ENCODE results near the gene RAB40B.

RAB40B gene

GRCh38 chr17:82647593-82648164 lies 50.8 kb downstream of the RAB40B start:
- peaks cover 7% of the 10 kb centered on the region for H3K36me3 ChIP-seq (ENCODE audit: control insufficient read depth, insufficient read depth, low read length)
- H3K4me3 ChIP-seq (ENCODE audit: insufficient read depth, low read depth, low read length): peak overlapping the region; percentile 87
- H3K27ac ChIP-seq (ENCODE audit: insufficient read depth, low read depth, low read length, poor library complexity, severe bottlenecking): peak overlapping the region; percentile 92
- WGBS, 2 experiments: 1% methylated on average over 54 of the region's 54 CpGs
- no peaks in the 10 kb centered on the region for H3K9me3 ChIP-seq (ENCODE audit: control insufficient read depth, low read length)
- H3K27me3 ChIP-seq (ENCODE audit: control insufficient read depth, insufficient read depth, low read length, poor library complexity, severe bottlenecking): no peaks in the 10 kb centered on the region
- H3K4me1 ChIP-seq (ENCODE audit: control insufficient read depth, insufficient read depth, low read length): peaks cover 3% of the 10 kb centered on the region

DNA sequence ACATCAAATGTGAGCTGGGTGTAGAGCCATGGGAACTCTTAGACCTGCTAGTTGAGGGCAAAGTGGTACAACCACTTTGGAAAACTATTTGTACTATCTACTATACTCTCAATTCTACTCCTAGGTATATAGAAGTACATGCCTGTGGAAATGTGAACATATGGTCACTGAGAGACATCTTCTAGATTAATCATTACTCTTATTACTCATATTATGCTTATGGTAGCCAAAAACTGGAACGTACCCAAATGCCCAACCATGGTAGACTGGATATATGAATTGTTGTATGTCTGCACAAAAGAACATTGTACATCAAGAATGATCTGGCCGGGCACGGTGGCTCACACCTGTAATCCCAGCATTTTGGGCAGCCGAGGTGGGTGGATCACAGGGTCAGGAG lies 53.0 kb downstream of the RAB40B start:
- no peaks in the 10 kb centered on the region for H3K27me3 ChIP-seq (ENCODE audit: control insufficient read depth, insufficient read depth, low read length, poor library complexity, severe bottlenecking)
- no peaks in the 10 kb centered on the region for H3K9me3 ChIP-seq (ENCODE audit: control insufficient read depth, low read length)
- peaks cover 18% of the 10 kb centered on the region for H3K36me3 ChIP-seq (ENCODE audit: control insufficient read depth, insufficient read depth, low read length)
- 93 to 95% methylated on average over 4 of the region's 4 CpGs for WGBS, 2 experiments
- no peak overlapping the region for H3K27ac ChIP-seq (ENCODE audit: insufficient read depth, low read depth, low read length, poor library complexity, severe bottlenecking)
- no peak overlapping the region for H3K4me3 ChIP-seq (ENCODE audit: insufficient read depth, low read depth, low read length)
- H3K4me1 ChIP-seq (ENCODE audit: control insufficient read depth, insufficient read depth, low read length): peaks cover 3% of the 10 kb centered on the region

GRCh38 chr17:82644148-82644547 lies 54.4 kb downstream of the RAB40B start:
- peaks cover 3% of the 10 kb centered on the region for H3K4me1 ChIP-seq (ENCODE audit: control insufficient read depth, insufficient read depth, low read length)
- H3K27me3 ChIP-seq (ENCODE audit: control insufficient read depth, insufficient read depth, low read length, poor library complexity, severe bottlenecking): no peaks in the 10 kb centered on the region
- no peak overlapping the region for H3K27ac ChIP-seq (ENCODE audit: insufficient read depth, low read depth, low read length, poor library complexity, severe bottlenecking)
- H3K4me3 ChIP-seq (ENCODE audit: insufficient read depth, low read depth, low read length): no peak overlapping the region
- WGBS, 2 experiments: 95% methylated on average over 5 of the region's 5 CpGs
- H3K36me3 ChIP-seq (ENCODE audit: control insufficient read depth, insufficient read depth, low read length): peaks cover 22% of the 10 kb centered on the region
- no peaks in the 10 kb centered on the region for H3K9me3 ChIP-seq (ENCODE audit: control insufficient read depth, low read length)

DNA sequence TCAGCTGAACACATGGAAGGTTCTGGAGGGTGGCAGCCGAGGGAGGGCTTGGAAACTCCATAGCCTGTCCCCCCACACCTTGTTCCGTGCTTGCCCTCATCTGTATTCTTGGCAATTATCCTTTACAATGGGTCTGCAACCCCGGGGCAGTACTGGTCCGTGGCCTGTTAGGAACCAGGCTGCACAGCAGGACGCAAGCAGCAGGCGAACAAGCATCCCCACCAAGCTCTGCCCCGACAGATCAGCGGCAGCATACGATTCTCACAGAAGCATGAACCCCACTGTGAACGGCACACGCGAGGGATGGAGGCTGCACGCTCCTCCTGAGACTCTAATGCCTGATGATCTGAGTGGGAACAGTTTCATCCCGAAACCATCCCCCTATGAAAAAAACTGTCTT lies 56.5 kb downstream of the RAB40B start:
- no peaks in the 10 kb centered on the region for H3K27me3 ChIP-seq (ENCODE audit: control insufficient read depth, insufficient read depth, low read length, poor library complexity, severe bottlenecking)
- no peak overlapping the region for H3K27ac ChIP-seq (ENCODE audit: insufficient read depth, low read depth, low read length, poor library complexity, severe bottlenecking)
- no peak overlapping the region for H3K4me3 ChIP-seq (ENCODE audit: insufficient read depth, low read depth, low read length)
- H3K4me1 ChIP-seq (ENCODE audit: control insufficient read depth, insufficient read depth, low read length): peaks cover 3% of the 10 kb centered on the region
- H3K36me3 ChIP-seq (ENCODE audit: control insufficient read depth, insufficient read depth, low read length): peaks cover 22% of the 10 kb centered on the region
- 92 to 94% methylated on average over 14 of the region's 14 CpGs for WGBS, 2 experiments
- H3K9me3 ChIP-seq (ENCODE audit: control insufficient read depth, low read length): no peaks in the 10 kb centered on the region

- H3K4me3 ChIP-seq (ENCODE audit: insufficient read depth, low read depth, low read length): no peak overlapping the region
- peaks cover 22% of the 10 kb centered on the region for H3K36me3 ChIP-seq (ENCODE audit: control insufficient read depth, insufficient read depth, low read length)
These were observed 58.5 kb downstream of the RAB40B start for GRCh38 chr17:82640036-82640435.

DNA sequence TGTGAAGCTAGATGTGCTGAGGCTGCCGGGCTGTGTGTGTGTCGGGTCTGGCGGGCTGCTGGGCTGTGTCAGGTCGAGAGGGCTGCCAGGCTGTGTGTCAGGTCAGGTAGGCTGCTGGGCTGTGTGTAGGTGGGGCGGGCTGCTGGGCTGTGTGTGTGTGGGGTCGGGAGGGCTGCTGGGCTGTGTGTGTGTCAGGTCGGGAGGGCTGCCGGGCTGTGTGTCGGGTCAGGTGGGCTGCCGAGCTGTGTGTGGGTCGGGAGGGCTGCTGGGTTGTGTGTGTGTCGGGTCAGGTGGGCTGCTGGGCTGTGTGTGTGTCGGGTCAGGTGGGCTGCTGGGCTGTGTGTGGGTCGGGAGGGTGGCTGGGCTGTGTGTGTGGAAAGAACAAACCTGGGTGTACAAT lies 58.9 kb downstream of the RAB40B start:
- H3K4me3 ChIP-seq (ENCODE audit: insufficient read depth, low read depth, low read length): no peak overlapping the region
- no peaks in the 10 kb centered on the region for H3K4me1 ChIP-seq (ENCODE audit: control insufficient read depth, insufficient read depth, low read length)
- no peaks in the 10 kb centered on the region for H3K9me3 ChIP-seq (ENCODE audit: control insufficient read depth, low read length)
- 92 to 95% methylated on average over 14 of the region's 14 CpGs for WGBS, 2 experiments
- H3K27ac ChIP-seq (ENCODE audit: insufficient read depth, low read depth, low read length, poor library complexity, severe bottlenecking): no peak overlapping the region
- H3K27me3 ChIP-seq (ENCODE audit: control insufficient read depth, insufficient read depth, low read length, poor library complexity, severe bottlenecking): no peaks in the 10 kb centered on the region
- peaks cover 22% of the 10 kb centered on the region for H3K36me3 ChIP-seq (ENCODE audit: control insufficient read depth, insufficient read depth, low read length)

More at GRCh38 chr17:82640036-82640435, 58.5 kb downstream of the RAB40B start:
- WGBS, 2 experiments: 95 to 97% methylated on average over 5 of the region's 5 CpGs
- Histone ChIP-seq H3K4me1 (ENCODE audit: control insufficient read depth, insufficient read depth, low read length) (no peaks in the 10 kb centered on the region), H3K27ac (ENCODE audit: insufficient read depth, low read depth, low read length, poor library complexity, severe bottlenecking) (no peak overlapping the region), H3K9me3 (ENCODE audit: control insufficient read depth, low read length) (no peaks in the 10 kb centered on the region), H3K27me3 (ENCODE audit: control insufficient read depth, insufficient read depth, low read length, poor library complexity, severe bottlenecking) (no peaks in the 10 kb centered on the region)

- H3K27ac ChIP-seq (ENCODE audit: insufficient read depth, low read depth, low read length, poor library complexity, severe bottlenecking): no peak overlapping the region
- peaks cover 19% of the 10 kb centered on the region for H3K36me3 ChIP-seq (ENCODE audit: control insufficient read depth, insufficient read depth, low read length)
- H3K9me3 ChIP-seq (ENCODE audit: control insufficient read depth, low read length): no peaks in the 10 kb centered on the region
- no peak overlapping the region for H3K4me3 ChIP-seq (ENCODE audit: insufficient read depth, low read depth, low read length)
- WGBS, 2 experiments: 85 to 92% methylated on average over 2 to 4 of the region's 5 CpGs
- no peaks in the 10 kb centered on the region for H3K27me3 ChIP-seq (ENCODE audit: control insufficient read depth, insufficient read depth, low read length, poor library complexity, severe bottlenecking)
- H3K4me1 ChIP-seq (ENCODE audit: control insufficient read depth, insufficient read depth, low read length): no peaks in the 10 kb centered on the region
These were observed 60.2 kb downstream of the RAB40B start for GRCh38 chr17:82638183-82638773.

DNA sequence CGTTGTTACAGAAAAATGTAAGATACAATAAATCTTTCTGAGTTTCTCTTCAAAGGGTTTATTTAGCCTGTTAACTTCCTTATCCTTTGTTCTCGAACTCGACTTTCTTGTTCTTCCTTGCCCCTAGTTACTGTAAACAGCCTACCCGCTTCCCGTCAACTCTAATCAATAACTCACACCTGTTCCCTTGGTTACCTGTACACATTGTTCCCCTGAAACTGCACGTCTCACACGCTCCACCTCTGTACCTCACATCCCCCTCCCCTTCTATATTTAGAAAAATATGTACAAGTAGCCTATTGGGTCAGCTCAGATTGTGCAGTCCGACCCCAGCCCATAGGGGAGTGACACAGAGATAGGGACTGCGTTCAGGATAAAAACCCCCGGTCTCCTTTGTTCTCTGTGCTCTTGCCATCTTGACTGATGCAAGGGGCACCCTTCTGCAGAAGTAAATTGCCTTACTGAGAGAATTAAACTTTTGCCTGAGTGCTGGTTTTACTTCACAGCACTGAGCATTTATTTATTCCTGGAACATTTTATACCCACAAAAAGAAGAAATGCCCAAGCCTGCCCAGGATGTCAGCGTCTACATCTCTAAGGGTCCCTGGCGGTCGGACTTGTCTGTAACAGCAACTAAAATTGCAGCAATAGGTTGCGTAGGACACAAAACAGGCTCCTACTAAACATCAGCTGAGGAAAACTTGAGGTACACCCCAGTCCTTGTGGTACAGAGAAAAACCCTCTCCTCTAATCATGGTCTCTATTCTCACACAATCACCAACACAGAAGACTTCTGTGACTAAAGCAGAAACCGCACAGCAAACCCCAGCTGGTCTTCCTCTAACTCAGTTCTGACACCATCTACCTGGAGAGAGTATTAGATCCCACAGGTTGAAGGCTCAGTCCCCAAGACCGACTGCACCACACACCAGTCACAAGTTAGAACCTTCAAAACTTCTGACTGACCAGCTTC lies 61.6 kb downstream of the RAB40B start:
- Histone ChIP-seq H3K4me3 (ENCODE audit: insufficient read depth, low read depth, low read length) (no peak overlapping the region), H3K4me1 (ENCODE audit: control insufficient read depth, insufficient read depth, low read length) (no peaks in the 10 kb centered on the region), H3K36me3 (ENCODE audit: control insufficient read depth, insufficient read depth, low read length) (peaks cover 15% of the 10 kb centered on the region), H3K27ac (ENCODE audit: insufficient read depth, low read depth, low read length, poor library complexity, severe bottlenecking) (no peak overlapping the region), H3K27me3 (ENCODE audit: control insufficient read depth, insufficient read depth, low read length, poor library complexity, severe bottlenecking) (no peaks in the 10 kb centered on the region), H3K9me3 (ENCODE audit: control insufficient read depth, low read length) (no peaks in the 10 kb centered on the region)
- WGBS, 2 experiments: 95 to 96% methylated on average over 16 of the region's 16 CpGs

DNA sequence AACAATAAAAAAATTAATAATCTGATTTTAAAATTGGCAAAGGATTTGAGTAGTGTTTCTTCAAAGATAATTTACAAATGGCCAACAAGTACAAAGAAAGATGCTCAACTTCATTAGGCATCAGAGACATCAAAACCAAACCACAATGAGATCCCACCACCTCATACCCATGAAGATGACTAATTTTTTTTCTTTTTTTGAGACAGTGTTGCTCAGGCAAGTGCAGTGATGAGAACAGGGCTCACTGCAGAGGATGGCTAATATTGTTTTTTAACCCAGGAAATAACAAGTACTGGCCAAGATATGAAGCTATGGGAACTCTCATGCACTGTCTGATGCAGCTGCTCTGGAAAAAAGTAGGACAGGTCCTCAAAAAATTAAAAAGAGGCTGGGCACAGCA lies 65.2 kb downstream of the RAB40B start:
- no peak overlapping the region for H3K4me3 ChIP-seq (ENCODE audit: insufficient read depth, low read depth, low read length)
- no peaks in the 10 kb centered on the region for H3K9me3 ChIP-seq (ENCODE audit: control insufficient read depth, low read length)
- no peaks in the 10 kb centered on the region for H3K4me1 ChIP-seq (ENCODE audit: control insufficient read depth, insufficient read depth, low read length)
- H3K27me3 ChIP-seq (ENCODE audit: control insufficient read depth, insufficient read depth, low read length, poor library complexity, severe bottlenecking): no peaks in the 10 kb centered on the region
- peaks cover 10% of the 10 kb centered on the region for H3K36me3 ChIP-seq (ENCODE audit: control insufficient read depth, insufficient read depth, low read length)
- no peak overlapping the region for H3K27ac ChIP-seq (ENCODE audit: insufficient read depth, low read depth, low read length, poor library complexity, severe bottlenecking)

DNA sequence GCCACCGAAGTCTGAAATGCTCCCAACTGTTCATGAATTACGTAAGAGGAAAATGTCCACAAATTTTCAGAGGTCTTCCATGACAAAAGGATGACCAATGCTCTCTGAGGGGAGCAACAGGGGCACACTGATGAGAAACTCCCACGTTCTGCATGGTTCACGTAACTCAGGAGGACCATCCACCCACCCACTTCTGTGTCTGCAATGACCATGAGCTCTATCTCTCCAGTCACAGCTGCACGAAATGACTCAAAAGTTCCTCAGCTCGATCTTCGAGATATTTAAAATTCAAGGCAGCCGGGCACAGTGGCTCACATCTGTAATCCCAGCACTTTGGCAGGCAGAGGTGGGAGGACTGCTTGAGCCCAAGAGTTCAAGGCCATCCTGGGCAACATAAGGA lies 66.0 kb downstream of the RAB40B start:
- Histone ChIP-seq H3K9me3 (ENCODE audit: control insufficient read depth, low read length) (no peaks in the 10 kb centered on the region), H3K4me1 (ENCODE audit: control insufficient read depth, insufficient read depth, low read length) (no peaks in the 10 kb centered on the region), H3K27ac (ENCODE audit: insufficient read depth, low read depth, low read length, poor library complexity, severe bottlenecking) (no peak overlapping the region), H3K36me3 (ENCODE audit: control insufficient read depth, insufficient read depth, low read length) (peaks cover 12% of the 10 kb centered on the region), H3K4me3 (ENCODE audit: insufficient read depth, low read depth, low read length) (no peak overlapping the region), H3K27me3 (ENCODE audit: control insufficient read depth, insufficient read depth, low read length, poor library complexity, severe bottlenecking) (no peaks in the 10 kb centered on the region)
- WGBS, 2 experiments: 93% methylated on average over 8 of the region's 8 CpGs

Data from ectodermal cell (in vitro differentiated cells).